K562 (cell line): ENCODE data around the gene PFKFB2. TPM values are rescaled to one million over a fixed set of nuclear protein-coding genes. Genes with fewer than 3 reads are reported as not detected.

Experiments used
- ARID1B ChIP-seq: fragments of 450-650 bp; IDR thresholded peaks from 2 replicates; pipeline ENCODE4 v1.6.1; 2016; ENCODE audit warnings: antibody characterized with exemption, mild to moderate bottlenecking, inconsistent platforms
- DEAF1 ChIP-seq: fragments of 450-650 bp; formaldehyde crosslinking; IDR thresholded peaks from 2 replicates; pipeline ENCODE4 v1.4.0; 2020; ENCODE audit warnings: mild to moderate bottlenecking, moderate library complexity
- HCFC1 ChIP-seq: IDR thresholded peaks from 2 replicates; pipeline ENCODE4 v1.6.1; 2012; ENCODE audit warnings: low read depth, low read length, improper control_type of control experiment
- ILF3 ChIP-seq: fragments of 450-650 bp; IDR thresholded peaks from 2 replicates; pipeline ENCODE4 v1.6.1; 2018; ENCODE audit warnings: antibody characterized with exemption, mild to moderate bottlenecking, moderate library complexity, borderline replicate concordance
- MAFK ChIP-seq: IDR thresholded peaks from 2 replicates; pipeline ENCODE4 v1.6.1; 2011; ENCODE audit warnings: low read length, improper control_type of control experiment
- MAZ ChIP-seq, 2 experiments: fragments of 450-650 bp in 1 of 2; sonication (generic) in 1 of 2; formaldehyde crosslinking; IDR thresholded peaks in 1 of 2; conservative IDR thresholded peaks in 1 of 2; 2 replicates each; pipeline versions ENCODE4 v1.4.0 to v1.5.0; 2020; ENCODE audit warnings: mild to moderate bottlenecking in 1 of 2, missing genetic modification reagents in 1 of 2
- MLLT1 ChIP-seq, 2 experiments: fragments of 450-650 bp; IDR thresholded peaks; 2 replicates each; pipeline ENCODE4 v1.6.1; 2016
- SMAD3 ChIP-seq: fragments of 450-650 bp; formaldehyde crosslinking; conservative IDR thresholded peaks from 2 replicates; pipeline ENCODE4 v1.4.0; 2020; ENCODE audit warnings: mild to moderate bottlenecking
- ZNF24 ChIP-seq: fragments of 450-650 bp; IDR thresholded peaks from 2 replicates; pipeline ENCODE4 v1.6.1; 2016
- ZNF318 ChIP-seq, 2 experiments: fragments of 450-650 bp; IDR thresholded peaks; 2 replicates each; pipeline ENCODE4 v1.6.1; 2016; ENCODE audit warnings: mild to moderate bottlenecking in 2 of 2, borderline replicate concordance in 1 of 2, low read depth in 1 of 2, moderate library complexity in 1 of 2
- ZNF551 ChIP-seq: fragments of 250-450 bp; sonication (Bioruptor Pico); IDR thresholded peaks from 2 replicates; pipeline ENCODE4 v1.5.0; 2021; ENCODE audit warnings: mild to moderate bottlenecking, moderate library complexity
- ZNF644 ChIP-seq: fragments of 200-800 bp; sonication (Bioruptor generic); IDR thresholded peaks from 2 replicates; pipeline ENCODE4 v1.6.1; 2016; ENCODE audit warnings: low read depth, missing genetic modification characterization, missing compliant biosample characterization
- ZNF764 ChIP-seq: fragments of 250-450 bp; sonication (Bioruptor Pico); IDR thresholded peaks from 2 replicates; pipeline ENCODE4 v1.4.0; 2020; ENCODE audit warnings: low read depth, mild to moderate bottlenecking, moderate library complexity
- polyA plus RNA-seq, 8 experiments: library from polyadenylated mRNA; depleted of rRNA in 4 of 8; stranded (reverse) in 5 of 8; unstranded in 3 of 8; fragments of >200 nt; fragmentation: Nextera tagmentation in 2 of 8; fragmentation: Illumina TruSeq in 1 of 8; extraction: Ambion mirVana in 2 of 8; extraction: Trizol in 1 of 8; gene quantifications; 2 replicates each; pipeline versions ENCODE4 v1.2.1 to v1.2.3, GENCODE V29; 2011 to 2014; ENCODE audit warnings: inconsistent platforms in 1 of 8, missing spikeins in 1 of 8
- total RNA-seq, 7 experiments: library from RNA; depleted of rRNA in 6 of 7; stranded (reverse); fragments of >200 nt in 6 of 7; fragmentation: Illumina TruSeq in 2 of 7; extraction: Trizol in 2 of 7; gene quantifications; 2 replicates each; pipeline versions ENCODE4 v1.2.1 to v1.2.3, GENCODE V29; 2011 to 2021; ENCODE audit warnings: low replicate concordance in 1 of 7
- TF ChIP-seq, protein P1 (sequence below): fragments of 450-650 bp; IDR thresholded peaks from 2 replicates; pipeline ENCODE4 v1.6.1; 2016

PFKFB2 gene
- total and polyA plus RNA-seq, 9 of the 15 experiments (the other 6 are each of a cell fraction or from before 2014, with no cell fraction given): 6.9 to 26.0 (median 16.4) TPM

DNA sequence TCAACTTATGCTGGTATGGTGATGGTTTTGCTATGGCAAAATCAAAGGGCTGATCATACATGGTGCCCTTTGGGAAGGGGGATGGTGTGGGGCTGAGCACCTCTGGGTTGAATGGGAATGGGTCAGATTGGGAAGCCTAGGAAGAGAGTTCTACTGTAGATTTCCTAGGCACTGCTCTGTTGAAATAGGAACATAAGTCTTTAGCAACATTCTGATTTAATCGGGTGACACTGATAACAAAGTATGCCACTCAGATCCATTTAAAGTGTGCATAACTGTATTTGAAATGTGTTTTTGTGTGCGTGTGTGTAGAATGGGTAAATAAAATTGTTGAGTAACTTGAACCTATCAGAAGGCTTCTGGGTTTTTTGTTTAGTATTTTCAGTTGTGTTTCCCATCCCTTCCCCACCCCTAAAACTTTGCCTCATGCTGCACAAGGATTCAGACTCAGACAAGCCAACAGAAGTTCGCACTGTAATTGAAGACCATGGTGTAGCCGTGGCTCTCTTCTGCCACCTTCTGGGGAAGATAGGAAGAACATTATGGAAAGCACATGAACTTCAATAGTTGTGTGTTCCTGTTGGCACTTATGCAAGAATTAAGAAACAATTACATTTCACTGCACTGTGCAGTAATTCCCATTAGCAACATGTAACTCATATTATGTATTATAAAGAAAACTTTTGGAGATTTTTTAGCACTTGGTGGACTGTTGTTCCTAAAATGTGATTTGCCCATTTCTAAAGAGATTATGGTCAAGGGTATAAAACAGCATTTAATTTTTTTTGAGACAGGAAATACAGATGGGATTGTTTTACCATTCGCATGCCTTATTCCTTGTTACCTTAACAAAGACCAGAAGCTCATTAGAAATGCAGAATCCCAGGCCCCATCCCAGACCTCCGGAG lies 24.6 kb downstream of the PFKFB2 start (continued):
- TF ChIP-seq ZNF318 (IDR thresholded peaks at IDR 0.05; ENCODE audit: borderline replicate concordance in 1 of 2, low read depth in 1 of 2) (no peak), ARID1B (peak; percentile 22), SMAD3 (CRISPR knock-in tag) (0 out of 2 replicates have a peak, but pooled peaks have one; percentile 33), DEAF1 (CRISPR knock-in tag) (peak; percentile 95), MLLT1 (IDR thresholded peaks at IDR 0.05) (peak in 1 of 2 experiments; percentile 52; a peak in 1 of 4 replicates), ILF3 (no peak), HCFC1 (peak; percentile 26; the same call in 1 of the 2 replicates), ZNF551 (CRISPR knock-in tag) (no peak), MAFK (0 out of 2 replicates have a peak, but pooled peaks have one; percentile 16), MAZ (CRISPR knock-in tag; conservative IDR thresholded peaks at IDR 0.05 in 1 of 2, IDR thresholded peaks at IDR 0.05 in 1 of 2) (peak in 1 of 2 experiments; percentile 61; a peak in 1 of 4 replicates), ZNF644 (tag) (no peak), ZNF24 (0 out of 2 replicates have a peak, but pooled peaks have one; percentile 21), ZNF764 (CRISPR knock-in tag) (no peak)
- TF ChIP-seq, protein P1, sequence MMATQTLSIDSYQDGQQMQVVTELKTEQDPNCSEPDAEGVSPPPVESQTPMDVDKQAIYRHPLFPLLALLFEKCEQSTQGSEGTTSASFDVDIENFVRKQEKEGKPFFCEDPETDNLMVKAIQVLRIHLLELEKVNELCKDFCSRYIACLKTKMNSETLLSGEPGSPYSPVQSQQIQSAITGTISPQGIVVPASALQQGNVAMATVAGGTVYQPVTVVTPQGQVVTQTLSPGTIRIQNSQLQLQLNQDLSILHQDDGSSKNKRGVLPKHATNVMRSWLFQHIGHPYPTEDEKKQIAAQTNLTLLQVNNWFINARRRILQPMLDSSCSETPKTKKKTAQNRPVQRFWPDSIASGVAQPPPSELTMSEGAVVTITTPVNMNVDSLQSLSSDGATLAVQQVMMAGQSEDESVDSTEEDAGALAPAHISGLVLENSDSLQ: 0 out of 2 replicates have a peak, but pooled peaks have one; percentile 24
